Parathyroid adenoma (tissue), 2 donors: ENCODE data around the gene NTSR1.

Experiments used
- H2AFZ ChIP-seq: fragments of 300-600 bp; sonication (generic); one replicate; pipeline ENCODE4 v1.7.0; 2017; ENCODE audit warnings: antibody characterized with exemption, mild to moderate bottlenecking
- H3K27ac ChIP-seq: fragments of 300-600 bp; sonication (generic); one replicate; pipeline ENCODE4 v1.7.0; 2017
- H3K27me3 ChIP-seq: fragments of 300-600 bp; sonication (generic); one replicate; pipeline ENCODE4 v1.7.0; 2017; ENCODE audit warnings: low read length; ENCODE audit not compliant: control insufficient read depth, insufficient read depth
- H3K36me3 ChIP-seq: fragments of 300-600 bp; sonication (generic); one replicate; pipeline ENCODE4 v1.7.0; 2017; ENCODE audit warnings: low read length; ENCODE audit not compliant: control insufficient read depth, insufficient read depth
- H3K4me1 ChIP-seq: fragments of 300-600 bp; sonication (generic); one replicate; pipeline ENCODE4 v1.7.0; 2017; ENCODE audit warnings: control low read depth
- H3K4me2 ChIP-seq: fragments of 300-600 bp; sonication (generic); one replicate; pipeline ENCODE4 v1.7.0; 2017; ENCODE audit warnings: low read length
- H3K4me3 ChIP-seq: fragments of 300-600 bp; sonication (generic); one replicate; pipeline ENCODE4 v1.7.0; 2017; ENCODE audit warnings: low read depth, low read length
- H3K79me2 ChIP-seq: fragments of 300-600 bp; sonication (generic); one replicate; pipeline ENCODE4 v1.7.0; 2017; ENCODE audit warnings: control low read depth
- H3K9ac ChIP-seq: fragments of 300-600 bp; sonication (generic); one replicate; pipeline ENCODE4 v1.7.0; 2017; ENCODE audit warnings: mild to moderate bottlenecking
- H3K9me3 ChIP-seq: fragments of 300-600 bp; sonication (generic); one replicate; pipeline ENCODE4 v1.7.0; 2017; ENCODE audit warnings: low read length; ENCODE audit not compliant: control insufficient read depth
- CTCF ChIP-seq: fragments of 300-600 bp; sonication (generic); IDR thresholded peaks from one replicate; pipeline ENCODE4 v1.7.0; 2017; ENCODE audit warnings: antibody characterized with exemption, mild to moderate bottlenecking
- donor health status: primary hyperparathyroidism.

NTSR1 gene

GRCh38 chr20:62693524-62693922 lies 15.1 kb upstream of the NTSR1 start:
- Histone ChIP-seq H3K4me1 (no peaks in the 10 kb centered on the region), H3K4me3 (no peak overlapping the region), H3K27me3 (no peaks in the 10 kb centered on the region), H3K27ac (no peak overlapping the region), H3K9ac (no peak overlapping the region), H2AFZ (no peak overlapping the region), H3K9me3 (no peaks in the 10 kb centered on the region), H3K4me2 (no peak overlapping the region), H3K79me2 (no peaks in the 10 kb centered on the region), H3K36me3 (no peaks in the 10 kb centered on the region)
- TF ChIP-seq CTCF: no peak

GRCh38 chr20:62694106-62694505 lies 14.5 kb upstream of the NTSR1 start:
- no peak overlapping the region for H3K4me3 ChIP-seq
- H3K4me2 ChIP-seq: no peak overlapping the region
- no peak overlapping the region for H3K27ac ChIP-seq
- H3K9ac ChIP-seq: no peak overlapping the region
- TF ChIP-seq CTCF: no peak
- no peaks in the 10 kb centered on the region for H3K9me3 ChIP-seq
- H3K79me2 ChIP-seq: no peaks in the 10 kb centered on the region
- no peak overlapping the region for H2AFZ ChIP-seq
- no peaks in the 10 kb centered on the region for H3K4me1 ChIP-seq
- no peaks in the 10 kb centered on the region for H3K36me3 ChIP-seq
- no peaks in the 10 kb centered on the region for H3K27me3 ChIP-seq

GRCh38 chr20:62694868-62695267 lies 13.8 kb upstream of the NTSR1 start:
- Histone ChIP-seq H3K9ac (no peak overlapping the region), H3K27me3 (no peaks in the 10 kb centered on the region), H3K4me1 (no peaks in the 10 kb centered on the region), H3K79me2 (no peaks in the 10 kb centered on the region), H3K4me3 (no peak overlapping the region), H3K9me3 (no peaks in the 10 kb centered on the region), H2AFZ (no peak overlapping the region), H3K4me2 (no peak overlapping the region), H3K27ac (no peak overlapping the region), H3K36me3 (no peaks in the 10 kb centered on the region)
- TF ChIP-seq CTCF: no peak

- Histone ChIP-seq H3K4me3 (no peak overlapping the region), H3K79me2 (no peaks in the 10 kb centered on the region), H3K27ac (no peak overlapping the region), H3K27me3 (no peaks in the 10 kb centered on the region), H3K9ac (no peak overlapping the region), H3K4me2 (no peak overlapping the region), H3K36me3 (no peaks in the 10 kb centered on the region), H3K4me1 (no peaks in the 10 kb centered on the region), H2AFZ (no peak overlapping the region), H3K9me3 (no peaks in the 10 kb centered on the region)
- TF ChIP-seq CTCF: no peak
Measured at GRCh38 chr20:62695448-62696414, 12.9 kb upstream of the NTSR1 start.
